A549 (cell line): ENCODE measurements around the gene FOXP1.

Experiments
- BHLHE40 ChIP-seq: IDR thresholded peaks from 2 replicates; pipeline ENCODE4 v1.6.1; 2012; ENCODE audit warnings: low read depth, low read length, inconsistent platforms
- CBX8 ChIP-seq: fragments of 200-600 bp; sonication (generic); IDR thresholded peaks from 2 replicates; pipeline ENCODE4 v1.6.1; 2016
- NFE2L2 ChIP-seq: fragments of 150-350 bp; conservative IDR thresholded peaks from 2 replicates; pipeline ENCODE4 v1.6.1; 2014; ENCODE audit warnings: low read length
- POLR2A ChIP-seq: IDR thresholded peaks from 2 replicates; pipeline ENCODE4 v1.6.1; 2012; ENCODE audit warnings: mild to moderate bottlenecking, low read length
- RCOR1 ChIP-seq: fragments of 150-350 bp; IDR thresholded peaks from 2 replicates; pipeline ENCODE4 v1.6.1; 2014; ENCODE audit warnings: antibody characterized with exemption, low read length, low read depth
- SMC3 ChIP-seq: fragments of >200 bp; sonication (Bioruptor Twin); formaldehyde crosslinking; IDR thresholded peaks from 3 replicates; pipeline ENCODE4 v1.6.1; 2018; ENCODE audit warnings: inconsistent platforms
- TF ChIP-seq, protein P1 (sequence below): fragments of >200 bp; sonication (Bioruptor Twin); formaldehyde crosslinking; IDR thresholded peaks from 3 replicates; pipeline ENCODE4 v1.5.1; 2016

DNA sequence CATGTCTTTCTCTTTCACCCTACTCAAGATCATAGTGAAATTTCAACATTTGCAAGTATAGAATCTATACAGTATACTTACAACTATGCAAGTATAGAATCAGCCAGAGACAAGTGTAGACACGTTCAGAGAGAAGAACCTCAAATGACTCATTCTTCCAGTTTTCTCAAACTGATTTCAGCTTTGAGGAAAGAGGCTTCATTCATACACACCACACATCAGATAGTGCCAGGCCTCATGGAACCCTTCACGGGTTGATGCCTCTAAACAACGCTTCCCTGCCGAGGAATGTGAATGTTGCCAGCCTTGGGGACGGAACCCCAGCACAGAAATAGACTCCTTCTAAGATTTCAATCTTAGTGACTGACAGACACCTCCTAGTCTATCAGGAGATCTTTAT lies 135.7 kb downstream of the FOXP1 start:
- TF ChIP-seq RCOR1 (no peak), POLR2A (no peak), SMC3 (no peak), BHLHE40 (no peak), CBX8 (no peak), NFE2L2 (no peak)
- TF ChIP-seq, protein P1, sequence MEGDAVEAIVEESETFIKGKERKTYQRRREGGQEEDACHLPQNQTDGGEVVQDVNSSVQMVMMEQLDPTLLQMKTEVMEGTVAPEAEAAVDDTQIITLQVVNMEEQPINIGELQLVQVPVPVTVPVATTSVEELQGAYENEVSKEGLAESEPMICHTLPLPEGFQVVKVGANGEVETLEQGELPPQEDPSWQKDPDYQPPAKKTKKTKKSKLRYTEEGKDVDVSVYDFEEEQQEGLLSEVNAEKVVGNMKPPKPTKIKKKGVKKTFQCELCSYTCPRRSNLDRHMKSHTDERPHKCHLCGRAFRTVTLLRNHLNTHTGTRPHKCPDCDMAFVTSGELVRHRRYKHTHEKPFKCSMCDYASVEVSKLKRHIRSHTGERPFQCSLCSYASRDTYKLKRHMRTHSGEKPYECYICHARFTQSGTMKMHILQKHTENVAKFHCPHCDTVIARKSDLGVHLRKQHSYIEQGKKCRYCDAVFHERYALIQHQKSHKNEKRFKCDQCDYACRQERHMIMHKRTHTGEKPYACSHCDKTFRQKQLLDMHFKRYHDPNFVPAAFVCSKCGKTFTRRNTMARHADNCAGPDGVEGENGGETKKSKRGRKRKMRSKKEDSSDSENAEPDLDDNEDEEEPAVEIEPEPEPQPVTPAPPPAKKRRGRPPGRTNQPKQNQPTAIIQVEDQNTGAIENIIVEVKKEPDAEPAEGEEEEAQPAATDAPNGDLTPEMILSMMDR = no peak
